ENCODE measurements around the gene IP6K3.

- TF ChIP-seq CTCF (IDR thresholded peaks at IDR 0.05) (no peak), EZH2 (IDR thresholded peaks at IDR 0.05; ENCODE audit: borderline replicate concordance, insufficient read depth, low read depth, low read length, poor library complexity, severe bottlenecking) (no peak)
These were observed 63.6 kb downstream of the IP6K3 start for GRCh38 chr6:33683051-33683571.
